Measurements from ENCODE around the gene AKAP11. TPM values are rescaled to one million over a fixed set of nuclear protein-coding genes. Genes with fewer than 3 reads are reported as not detected.

The AKAP11 gene
- total and polyA plus RNA-seq, 2 of the 8 experiments (the other 6 are each of a cell fraction or from before 2014, with no cell fraction given), result 4.5 to 21.9 TPM

DNA sequence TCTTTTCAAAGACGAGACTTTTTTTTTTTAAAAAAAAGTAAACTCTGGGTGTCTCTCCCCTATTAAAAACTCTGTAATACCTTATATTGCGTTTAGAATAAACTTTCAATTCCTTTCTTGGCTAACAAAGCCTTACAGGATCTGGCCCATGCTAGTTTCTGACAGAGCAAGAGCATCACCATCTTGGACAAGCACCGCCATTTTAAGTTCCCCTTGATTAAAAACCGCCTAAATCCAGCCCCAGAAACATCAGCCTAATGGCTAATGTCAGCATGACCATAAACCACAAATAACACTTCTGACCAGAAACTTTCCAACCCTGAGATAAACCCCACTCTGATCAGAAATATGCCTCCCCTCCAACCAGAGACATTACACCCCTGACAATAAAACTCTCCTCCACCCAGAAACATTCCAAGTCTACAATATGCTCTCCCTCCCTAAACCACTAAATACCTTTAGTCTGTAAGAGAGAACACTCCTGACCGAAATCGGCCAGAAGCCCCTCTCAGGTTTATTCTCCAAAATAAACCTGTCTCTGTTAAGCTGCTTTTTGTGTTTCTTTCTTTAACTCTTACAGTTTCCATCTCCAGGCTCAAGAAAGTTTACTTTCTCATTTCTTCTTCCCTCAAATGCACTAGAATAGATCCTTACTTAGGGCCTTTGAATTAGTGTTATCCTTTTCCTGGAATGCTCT, 1.6 kb upstream of the AKAP11 start:
- H4K91ac ChIP-seq (replicated peaks; ENCODE audit: insufficient read length, low read length), result no peak overlapping the region
- peaks cover 0 to 31% of the 10 kb centered on the region in 2 experiments; a peak in 2 of 4 replicates for H3K79me2 ChIP-seq (ENCODE audit: control insufficient read depth in 1 of 2, insufficient read depth in 2 of 2, low read length in 2 of 2)
- H3K4ac ChIP-seq (replicated peaks; ENCODE audit: insufficient read length, low read depth, low read length), result no peak overlapping the region
- ChIA-PET POLR2A (ENCODE audit: partially characterized antibody) (interaction anchor here (0.6 kb wide), 1 partner anchor 45 kb away, joined by 3 read pairs; no protein-coding TSS in a partner anchor), CTCF (ENCODE audit: partially characterized antibody) (no interaction called here)
- no peak overlapping the region for H2AFZ ChIP-seq (ENCODE audit: low read length)
- TF ChIP-seq MAFK (IDR thresholded peaks at IDR 0.05; ENCODE audit: low read depth, low read length) (no peak), POLR2AphosphoS5 (IDR thresholded peaks at IDR 0.05; ENCODE audit: low read depth, low read length) (no peak), SAP30 (IDR thresholded peaks at IDR 0.05; ENCODE audit: insufficient read depth, insufficient replicate concordance, low read length) (no peak), SP1 (IDR thresholded peaks at IDR 0.05; ENCODE audit: low read depth, low read length) (no peak), ATF3 (IDR thresholded peaks at IDR 0.05; ENCODE audit: insufficient read depth, low read depth, low read length) (no peak), GABPA (IDR thresholded peaks at IDR 0.05; ENCODE audit: borderline replicate concordance, insufficient read depth, low read length) (no peak), EZH2 (IDR thresholded peaks at IDR 0.05; ENCODE audit: low read depth, low read length, severe bottlenecking) (no peak), SIX5 (IDR thresholded peaks at IDR 0.05; ENCODE audit: low read depth, low read length) (no peak), RNF2 (IDR thresholded peaks at IDR 0.05; ENCODE audit: borderline replicate concordance, low read depth, low read length, missing control alignments, poor library complexity, severe bottlenecking) (no peak), TAF7 (optimal IDR thresholded peaks at IDR 0.05; ENCODE audit: borderline replicate concordance, low read depth, low read length) (no peak), ZNF274 (IDR thresholded peaks at IDR 0.05; ENCODE audit: borderline replicate concordance, extremely low read depth, low read length) (no peak)
- no peak overlapping the region for H2BK5ac ChIP-seq (ENCODE audit: low read depth, low read length)
- H3K4me3 ChIP-seq (ENCODE audit: extremely low read depth in 1 of 4, insufficient read depth in 2 of 4, low read depth in 3 of 4, low read length in 4 of 4), result peak overlapping the region in 1 of 4 experiments; percentile 75; a peak in 2 of 8 replicates
- peaks cover 0 to 4% (median 1%) of the 10 kb centered on the region in 4 experiments; a peak in 2 of 7 replicates for H3K4me1 ChIP-seq (replicated peaks in 1 of 4; ENCODE audit: control insufficient read depth in 3 of 4, insufficient read depth in 4 of 4, low read length in 3 of 4)
- H2BK12ac ChIP-seq (ENCODE audit: low read depth, low read length), result no peak overlapping the region
- H3K79me1 ChIP-seq (ENCODE audit: low read depth, low read length), result peaks cover 1% of the 10 kb centered on the region; the same call in 1 of the 2 replicates
- peaks cover 3% of the 10 kb centered on the region; the same call in 1 of the 2 replicates for H3K23me2 ChIP-seq (ENCODE audit: low read depth, low read length)
- H3K23ac ChIP-seq (ENCODE audit: insufficient read length), result no peak overlapping the region
- H2BK15ac ChIP-seq (ENCODE audit: low read length), result no peak overlapping the region
- H3K9ac ChIP-seq (replicated peaks in 1 of 4; ENCODE audit: extremely low read depth in 1 of 4, low read depth in 3 of 4, low read length in 3 of 4), result no peak overlapping the region
- H3K27me3 ChIP-seq (replicated peaks in 1 of 4; ENCODE audit: control insufficient read depth in 3 of 4, extremely low read depth in 1 of 4, insufficient read depth in 3 of 4, low read length in 3 of 4), result no peaks in the 10 kb centered on the region
- H2BK20ac ChIP-seq (ENCODE audit: low read length), result no peak overlapping the region
- no peak overlapping the region for H2AK5ac ChIP-seq (ENCODE audit: low read depth, low read length)
- no peak overlapping the region for H3K56ac ChIP-seq (replicated peaks; ENCODE audit: insufficient read length, low read depth, low read length)
- H3K14ac ChIP-seq (ENCODE audit: insufficient read length), result no peak overlapping the region
- peak overlapping the region in 1 of 2 experiments; percentile 38; a peak in 1 of 4 replicates for H3K4me2 ChIP-seq (ENCODE audit: insufficient read depth in 1 of 2, low read depth in 2 of 2, low read length in 2 of 2)
- no peak overlapping the region for H3K27ac ChIP-seq (ENCODE audit: low read depth, low read length)
- H4K8ac ChIP-seq (ENCODE audit: extremely low read depth, insufficient read depth, low read length), result no peak overlapping the region
- no peak overlapping the region for H2BK120ac ChIP-seq (replicated peaks; ENCODE audit: low read depth, low read length)
- DNase-seq (ENCODE audit: low read depth in 1 of 2, low spot score in 2 of 2), result no peak
- no peak overlapping the region for H4K5ac ChIP-seq (ENCODE audit: insufficient read length, low read depth, low read length)
- H3K36me3 ChIP-seq (ENCODE audit: control insufficient read depth in 2 of 4, insufficient read depth in 4 of 4, low read length in 3 of 4), result no peaks in the 10 kb centered on the region
- WGBS, 2 experiments (ENCODE audit: extremely low coverage in 1 of 2, insufficient coverage in 1 of 2, insufficient read length in 1 of 2, insufficient replicate concordance in 2 of 2, low coverage in 1 of 2, low lambda C conversion rate in 2 of 2, missing lambda C conversion rate in 1 of 2), result 92% methylated on average over 6 of the region's 6 CpGs; no CpG with 5 or more reads in 1 of the 2 experiments
- FAIRE-seq, result no peak
- no peaks in the 10 kb centered on the region for H4K20me1 ChIP-seq (replicated peaks in 1 of 2; ENCODE audit: control insufficient read depth in 1 of 2, insufficient read depth in 2 of 2, low read length in 2 of 2)
- peaks cover 0 to 8% of the 10 kb centered on the region in 2 experiments; a peak in 1 of 4 replicates for H3K9me3 ChIP-seq (ENCODE audit: insufficient read depth in 2 of 2, low read depth in 1 of 2, low read length in 1 of 2)
- no peak overlapping the region for H3K18ac ChIP-seq (ENCODE audit: extremely low read depth, low read length)
